HL-60 (cell line): ENCODE measurements around the gene METAP2.
"Not testable (repeated sequence)": the region's sequence is repeated elsewhere in the genome, so short reads cannot be mapped to it uniquely, and the experiment has no call there.

Experiments
- DNase-seq, 2 experiments: peaks; one replicate each; pipeline ENCODE4 v3.0.0-alpha.2; 2010 to 2020; ENCODE audit warnings: low read depth in 1 of 2, low spot score in 1 of 2
- H3K27ac ChIP-seq: fragments of 250-450 bp; sonication (Bioruptor Pico); replicated peaks from 2 replicates; pipeline ENCODE4 v1.5.1; 2020; ENCODE audit warnings: mild to moderate bottlenecking, moderate library complexity
- H3K27me3 ChIP-seq: fragments of 250-450 bp; sonication (Bioruptor Pico); 2 replicates; pipeline ENCODE4 v1.5.1; 2021; ENCODE audit warnings: mild to moderate bottlenecking, moderate library complexity; ENCODE audit not compliant: insufficient read depth, poor library complexity, severe bottlenecking
- H3K4me3 ChIP-seq: replicated peaks from 2 replicates; pipeline ENCODE4 v1.5.1; 2011; ENCODE audit warnings: mild to moderate bottlenecking, control low read depth, low read length; ENCODE audit not compliant: insufficient read depth
- CTCF ChIP-seq: IDR thresholded peaks from one replicate; pipeline ENCODE4 v1.5.1; 2011; ENCODE audit warnings: low read length, control low read depth, inconsistent platforms; ENCODE audit not compliant: insufficient read depth
- GABPA ChIP-seq: IDR thresholded peaks from 2 replicates; pipeline ENCODE4 v1.6.1; 2012; ENCODE audit warnings: low read depth
- POLR2AphosphoS5 ChIP-seq: IDR thresholded peaks from 2 replicates; pipeline ENCODE4 v1.6.1; 2012; ENCODE audit warnings: low read depth
- REST ChIP-seq: IDR thresholded peaks from 2 replicates; pipeline ENCODE4 v1.6.1; 2012; ENCODE audit warnings: low read depth; ENCODE audit not compliant: insufficient replicate concordance
- SPI1 ChIP-seq: IDR thresholded peaks from 2 replicates; pipeline ENCODE4 v1.6.1; 2012; ENCODE audit warnings: low read depth, mild to moderate bottlenecking, borderline replicate concordance

The METAP2 gene

GRCh38 chr12:95460896-95461295 lies 13.1 kb upstream of the METAP2 start:
- no peak for DNase-seq
- Histone ChIP-seq H3K27ac (no peak overlapping the region), H3K27me3 (no peaks in the 10 kb centered on the region), H3K4me3 (no peak overlapping the region)
- no peak for TF ChIP-seq GABPA
- no peak for TF ChIP-seq CTCF

- H3K27ac ChIP-seq = no peak overlapping the region
- DNase-seq = no peak
- no peaks in the 10 kb centered on the region for H3K27me3 ChIP-seq
- no peak overlapping the region for H3K4me3 ChIP-seq
- TF ChIP-seq CTCF (no peak), SPI1 (no peak), GABPA (no peak), REST (no peak), POLR2AphosphoS5 (no peak)
Measured at GRCh38 chr12:95462081-95462480, 11.9 kb upstream of the METAP2 start.

GRCh38 chr12:95462551-95462950 lies 11.4 kb upstream of the METAP2 start:
- no peaks in the 10 kb centered on the region for H3K27me3 ChIP-seq
- H3K4me3 ChIP-seq = no peak overlapping the region
- no peak for TF ChIP-seq POLR2AphosphoS5
- no peak for TF ChIP-seq CTCF
- no peak for TF ChIP-seq SPI1
- TF ChIP-seq GABPA = no peak
- no peak overlapping the region for H3K27ac ChIP-seq
- no peak for DNase-seq

GRCh38 chr12:95463050-95463449 lies 10.9 kb upstream of the METAP2 start:
- no peak for DNase-seq
- TF ChIP-seq POLR2AphosphoS5 = no peak
- no peak for TF ChIP-seq CTCF
- no peak for TF ChIP-seq SPI1
- no peak for TF ChIP-seq GABPA
- TF ChIP-seq REST = no peak
- H3K4me3 ChIP-seq = no peak overlapping the region
- no peak overlapping the region for H3K27ac ChIP-seq
- H3K27me3 ChIP-seq = no peaks in the 10 kb centered on the region

GRCh38 chr12:95463776-95464175 lies 10.2 kb upstream of the METAP2 start:
- not testable (repeated sequence) for DNase-seq

More at GRCh38 chr12:95463776-95464175, 10.2 kb upstream of the METAP2 start:
- H3K27ac ChIP-seq, H3K4me3 ChIP-seq, H3K27me3 ChIP-seq: not testable (repeated sequence)
